Fibroblast of pulmonary artery (primary cell): ENCODE data around the gene WFS1.

Experiments
- DNase-seq: peaks from one replicate; pipeline ENCODE4 v3.0.0-alpha.2; 2010; ENCODE audit warnings: low read depth
- H3K4me3 ChIP-seq: replicated peaks from 2 replicates; pipeline ENCODE4 v1.5.1; 2011; ENCODE audit warnings: low read depth, mild to moderate bottlenecking, control low read depth, low read length, moderate library complexity
- TF ChIP-seq, protein P1 (sequence below): IDR thresholded peaks from 2 replicates; pipeline ENCODE4 v1.5.1; 2011; ENCODE audit warnings: mild to moderate bottlenecking, control low read depth, low read length, inconsistent platforms; ENCODE audit errors: missing control alignments

Gene WFS1

DNA sequence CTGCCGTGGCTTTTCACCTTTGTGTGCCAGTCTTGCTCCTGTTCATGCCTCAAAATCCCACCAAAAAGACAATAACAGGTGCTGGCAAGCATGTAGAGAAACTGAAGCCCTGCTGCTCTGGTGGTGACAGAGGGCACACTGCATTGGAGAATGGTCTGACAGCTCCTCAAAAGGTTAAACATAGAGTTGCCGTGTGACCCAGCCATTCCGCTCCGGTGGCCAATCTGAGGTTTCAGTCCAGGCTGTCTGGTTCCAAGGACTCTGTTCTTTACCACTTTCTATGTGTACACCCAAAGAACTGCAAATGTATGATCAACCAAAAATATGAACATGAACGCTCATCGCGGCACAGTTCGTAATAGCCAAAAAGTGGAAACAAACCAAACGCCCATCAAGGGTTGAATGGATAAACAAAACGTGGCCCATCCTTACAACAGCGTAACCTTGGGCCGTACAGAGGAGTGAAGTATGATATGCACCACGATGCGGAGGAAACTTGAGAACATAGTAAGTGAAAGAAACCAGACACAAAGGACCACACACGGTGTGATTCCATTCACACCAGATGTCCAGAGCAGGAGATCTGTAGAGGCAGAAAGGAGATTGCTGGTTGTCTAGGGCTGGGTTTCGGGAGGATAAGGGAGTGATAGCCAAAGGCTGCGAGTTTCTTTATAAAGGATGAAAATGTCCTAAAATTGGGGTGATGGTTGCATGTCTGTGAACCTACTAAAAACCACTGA, 33.6 kb upstream of the WFS1 start:
- TF ChIP-seq, protein P1, sequence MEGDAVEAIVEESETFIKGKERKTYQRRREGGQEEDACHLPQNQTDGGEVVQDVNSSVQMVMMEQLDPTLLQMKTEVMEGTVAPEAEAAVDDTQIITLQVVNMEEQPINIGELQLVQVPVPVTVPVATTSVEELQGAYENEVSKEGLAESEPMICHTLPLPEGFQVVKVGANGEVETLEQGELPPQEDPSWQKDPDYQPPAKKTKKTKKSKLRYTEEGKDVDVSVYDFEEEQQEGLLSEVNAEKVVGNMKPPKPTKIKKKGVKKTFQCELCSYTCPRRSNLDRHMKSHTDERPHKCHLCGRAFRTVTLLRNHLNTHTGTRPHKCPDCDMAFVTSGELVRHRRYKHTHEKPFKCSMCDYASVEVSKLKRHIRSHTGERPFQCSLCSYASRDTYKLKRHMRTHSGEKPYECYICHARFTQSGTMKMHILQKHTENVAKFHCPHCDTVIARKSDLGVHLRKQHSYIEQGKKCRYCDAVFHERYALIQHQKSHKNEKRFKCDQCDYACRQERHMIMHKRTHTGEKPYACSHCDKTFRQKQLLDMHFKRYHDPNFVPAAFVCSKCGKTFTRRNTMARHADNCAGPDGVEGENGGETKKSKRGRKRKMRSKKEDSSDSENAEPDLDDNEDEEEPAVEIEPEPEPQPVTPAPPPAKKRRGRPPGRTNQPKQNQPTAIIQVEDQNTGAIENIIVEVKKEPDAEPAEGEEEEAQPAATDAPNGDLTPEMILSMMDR = no peak
- no peak for DNase-seq
- H3K4me3 ChIP-seq = no peak overlapping the region

GRCh38 chr4:6236816-6237390, 32.7 kb upstream of the WFS1 start:
- TF ChIP-seq, protein P1 = no peak
- no peak overlapping the region for H3K4me3 ChIP-seq
- DNase-seq = no peak

- DNase-seq = no peak
- TF ChIP-seq, protein P1 = no peak
- H3K4me3 ChIP-seq = no peak overlapping the region
These were observed 30.2 kb upstream of the WFS1 start for GRCh38 chr4:6239486-6239885.

DNA sequence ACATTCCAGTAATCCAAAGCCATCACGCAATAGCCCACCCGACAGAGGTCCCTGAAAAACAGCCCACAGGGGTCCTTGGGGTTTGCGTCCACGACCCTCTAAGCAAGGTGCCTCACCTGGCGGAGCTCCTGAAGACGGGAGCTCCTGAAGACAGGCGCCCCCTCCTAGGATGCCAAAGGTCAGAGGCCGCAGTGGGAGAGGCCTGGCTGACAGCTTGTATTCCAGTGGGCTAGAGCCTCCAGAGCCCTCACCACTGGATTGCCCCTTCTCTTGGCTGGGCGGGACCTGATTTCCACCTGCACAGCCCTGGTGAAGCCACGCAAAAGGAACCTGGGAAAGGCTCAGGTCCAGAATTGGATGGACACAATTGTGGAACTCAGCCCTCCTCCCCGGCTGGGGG, 29.7 kb upstream of the WFS1 start:
- TF ChIP-seq, protein P1 = no peak

GRCh38 chr4:6241062-6241845, 28.4 kb upstream of the WFS1 start:
- H3K4me3 ChIP-seq = no peak overlapping the region
- no peak for DNase-seq
- TF ChIP-seq, protein P1 = no peak

More for the DNA sequence above, 29.7 kb upstream of the WFS1 start:
- DNase-seq = no peak
- no peak overlapping the region for H3K4me3 ChIP-seq

DNA sequence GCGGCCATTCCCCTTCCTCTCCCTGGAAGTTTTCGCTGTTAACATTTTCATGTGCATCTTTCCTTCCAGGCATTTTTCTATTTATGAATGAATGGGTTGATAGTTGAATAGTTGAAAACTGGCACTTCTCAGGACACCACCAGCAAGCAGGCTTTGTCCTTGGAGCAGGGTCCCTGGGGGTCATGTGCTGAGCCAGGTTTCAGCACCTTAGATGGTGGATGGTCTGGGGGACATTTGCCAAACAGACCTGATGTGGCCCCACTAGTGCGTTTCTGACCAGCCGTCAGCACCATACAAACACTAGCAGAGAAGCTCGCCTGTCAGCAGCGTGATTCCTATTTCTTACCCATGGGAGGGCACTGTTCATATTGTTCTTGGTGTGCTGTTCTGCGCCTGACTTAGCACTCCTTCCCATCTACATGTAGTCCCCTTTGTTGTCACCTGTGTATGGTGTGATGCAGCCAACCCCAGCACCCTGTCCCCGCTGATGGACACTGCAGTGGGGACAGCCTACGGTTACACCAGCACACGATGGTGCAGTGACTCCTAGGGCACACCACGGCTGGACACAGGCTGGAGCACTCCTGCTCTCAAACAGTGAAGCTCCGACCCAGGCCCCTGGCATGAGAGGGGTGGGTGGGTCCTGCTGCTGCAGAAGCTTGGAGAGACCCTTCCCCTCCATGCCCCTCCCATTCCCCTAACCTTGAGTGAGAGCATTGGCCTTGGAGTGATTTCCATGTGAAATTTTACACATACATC, 27.2 kb upstream of the WFS1 start:
- DNase-seq = no peak
- H3K4me3 ChIP-seq = no peak overlapping the region
- TF ChIP-seq, protein P1 = no peak
